H9 (cell line): ENCODE results near the gene KLC1. TPM values are rescaled to one million over a fixed set of nuclear protein-coding genes. Genes with fewer than 3 reads are reported as not detected.

Experiments used
- DNase-seq: peaks from one replicate; pipeline ENCODE4 v3.0.0-alpha.2; 2017
- H2AFZ ChIP-seq: one replicate; pipeline ENCODE4 v1.6.1; 2013; ENCODE audit warnings: mild to moderate bottlenecking, low read length, control low read depth, moderate library complexity
- H2AK5ac ChIP-seq: 2 replicates; pipeline ENCODE4 v1.6.1; 2013; ENCODE audit warnings: low read length, control low read depth, mixed read lengths; ENCODE audit not compliant: insufficient read length
- H2BK120ac ChIP-seq: one replicate; pipeline ENCODE4 v1.6.1; 2013; ENCODE audit warnings: low read depth, mild to moderate bottlenecking, low read length, control low read depth, inconsistent platforms; ENCODE audit not compliant: poor library complexity, severe bottlenecking
- H2BK12ac ChIP-seq: 2 replicates; pipeline ENCODE4 v1.6.1; 2013; ENCODE audit warnings: low read length, control low read depth, mixed read lengths, low read depth; ENCODE audit not compliant: insufficient read length
- H2BK15ac ChIP-seq: 2 replicates; pipeline ENCODE4 v1.6.1; 2013; ENCODE audit warnings: low read depth, low read length, control low read depth
- H2BK20ac ChIP-seq: one replicate; pipeline ENCODE4 v1.6.1; 2013; ENCODE audit warnings: low read depth, mild to moderate bottlenecking, low read length, control low read depth, inconsistent platforms; ENCODE audit not compliant: poor library complexity, severe bottlenecking
- H2BK5ac ChIP-seq: 2 replicates; pipeline ENCODE4 v1.6.1; 2013; ENCODE audit warnings: low read length, control low read depth, mixed read lengths; ENCODE audit not compliant: insufficient read length
- H3K14ac ChIP-seq: 2 replicates; pipeline ENCODE4 v1.6.1; 2013; ENCODE audit warnings: low read length, control low read depth; ENCODE audit not compliant: insufficient read depth
- H3K18ac ChIP-seq: 2 replicates; pipeline ENCODE4 v1.6.1; 2013; ENCODE audit warnings: low read depth, mild to moderate bottlenecking, mixed read lengths, low read length, control low read depth; ENCODE audit not compliant: insufficient read length
- H3K23ac ChIP-seq: 2 replicates; pipeline ENCODE4 v1.6.1; 2013; ENCODE audit warnings: low read length, control low read depth, mixed read lengths, low read depth; ENCODE audit not compliant: insufficient read length
- H3K23me2 ChIP-seq: 2 replicates; pipeline ENCODE4 v1.6.1; 2013; ENCODE audit warnings: low read depth, mild to moderate bottlenecking, mixed read lengths, low read length, control low read depth; ENCODE audit not compliant: insufficient read length, poor library complexity, severe bottlenecking
- H3K27ac ChIP-seq: 2 replicates; pipeline ENCODE4 v1.5.1; 2013; ENCODE audit warnings: low read length, control low read depth, mixed read lengths, low read depth; ENCODE audit not compliant: insufficient read length
- H3K27me3 ChIP-seq: 2 replicates; pipeline ENCODE4 v1.6.1; 2013; ENCODE audit warnings: low read length, control low read depth, inconsistent platforms; ENCODE audit not compliant: insufficient read depth
- H3K4ac ChIP-seq: 2 replicates; pipeline ENCODE4 v1.6.1; 2013; ENCODE audit warnings: low read depth, mild to moderate bottlenecking, control low read depth, inconsistent platforms, low read length, moderate library complexity
- H3K4me1 ChIP-seq: 2 replicates; pipeline ENCODE4 v1.6.1; 2013; ENCODE audit warnings: low read length, control low read depth, inconsistent platforms; ENCODE audit not compliant: insufficient read depth
- H3K4me2 ChIP-seq: 2 replicates; pipeline ENCODE4 v1.6.1; 2013; ENCODE audit warnings: low read length, control low read depth, mixed read lengths; ENCODE audit not compliant: insufficient read length, insufficient read depth
- H3K56ac ChIP-seq: 2 replicates; pipeline ENCODE4 v1.6.1; 2013; ENCODE audit warnings: low read depth, mild to moderate bottlenecking, mixed read lengths, low read length, control low read depth; ENCODE audit not compliant: insufficient read length
- H3K79me1 ChIP-seq: 2 replicates; pipeline ENCODE4 v1.6.1; 2013; ENCODE audit warnings: low read depth, mild to moderate bottlenecking, moderate library complexity, low read length, control low read depth, inconsistent platforms; ENCODE audit not compliant: insufficient read depth, poor library complexity, severe bottlenecking
- H3K79me2 ChIP-seq: 2 replicates; pipeline ENCODE4 v1.6.1; 2013; ENCODE audit warnings: low read length, control low read depth, inconsistent platforms; ENCODE audit not compliant: insufficient read depth
- H3K9ac ChIP-seq: 2 replicates; pipeline ENCODE4 v1.6.1; 2013; ENCODE audit warnings: low read length, control low read depth, mixed read lengths; ENCODE audit not compliant: insufficient read length; ENCODE audit errors: extremely low read depth
- H3K9me3 ChIP-seq: one replicate; pipeline ENCODE4 v1.6.1; 2013; ENCODE audit warnings: low read depth, low read length, inconsistent platforms; ENCODE audit not compliant: control insufficient read depth
- H3T11ph ChIP-seq: one replicate; pipeline ENCODE4 v1.6.1; 2013; ENCODE audit warnings: mild to moderate bottlenecking, low read length, control low read depth, inconsistent platforms
- H4K20me1 ChIP-seq: one replicate; pipeline ENCODE4 v1.6.1; 2013; ENCODE audit not compliant: control insufficient read depth, insufficient read length, insufficient read depth
- H4K5ac ChIP-seq: 2 replicates; pipeline ENCODE4 v1.6.1; 2013; ENCODE audit warnings: low read depth, mild to moderate bottlenecking, mixed read lengths, low read length, control low read depth; ENCODE audit not compliant: insufficient read length
- H4K8ac ChIP-seq: replicated peaks from 2 replicates; pipeline ENCODE4 v1.6.1; 2013; ENCODE audit warnings: low read length, control low read depth, mixed read lengths, low read depth; ENCODE audit not compliant: insufficient read length
- H4K91ac ChIP-seq: 2 replicates; pipeline ENCODE4 v1.6.1; 2013; ENCODE audit warnings: low read depth, mild to moderate bottlenecking, moderate library complexity, mixed read lengths, low read length, control low read depth; ENCODE audit not compliant: insufficient read length
- H3K27ac Mint-ChIP-seq, 3 experiments: 2 replicates in 2 of 3; 3 replicates in 1 of 3; pipeline ENCODE4 v1.8.0; 2020 to 2021; ENCODE audit warnings: mixed read lengths in 3 of 3, mild to moderate bottlenecking in 1 of 3, moderate library complexity in 1 of 3
- H3K27me3 Mint-ChIP-seq: 2 replicates; pipeline ENCODE4 v1.8.0; 2021; ENCODE audit warnings: low read depth, mild to moderate bottlenecking, moderate library complexity, mixed read lengths
- H3K36me3 Mint-ChIP-seq, 3 experiments: 2 replicates in 2 of 3; 3 replicates in 1 of 3; pipeline ENCODE4 v1.8.0; 2020 to 2021; ENCODE audit warnings: low read depth in 3 of 3, mixed read lengths in 3 of 3; ENCODE audit not compliant: insufficient read depth in 1 of 3
- H3K4me1 Mint-ChIP-seq, 2 experiments: 2 replicates each; pipeline ENCODE4 v1.8.0; 2020; ENCODE audit warnings: mixed read lengths in 2 of 2
- H3K4me3 Mint-ChIP-seq, 2 experiments: 2 replicates in 1 of 2; 3 replicates in 1 of 2; pipeline ENCODE4 v1.8.0; 2020 to 2021; ENCODE audit warnings: mild to moderate bottlenecking in 2 of 2, mixed read lengths in 2 of 2, moderate library complexity in 1 of 2
- H3K9me3 Mint-ChIP-seq, 2 experiments: 2 replicates in 1 of 2; 3 replicates in 1 of 2; pipeline ENCODE4 v1.8.0; 2020; ENCODE audit warnings: mild to moderate bottlenecking in 2 of 2, mixed read lengths in 2 of 2, moderate library complexity in 1 of 2
- WGBS: extraction: QIAGEN DNeasy Blood & Tissue Kit; methylation state at CpG from one replicate; pipeline ENCODE4 v1.1.7; 2013; ENCODE audit warnings: missing lambda C conversion rate, low lambda C conversion rate, mixed read lengths; ENCODE audit not compliant: insufficient read length; ENCODE audit errors: extremely low coverage; 5-methylcytosine and 5-hydroxymethylcytosine counted together
- total RNA-seq: library from RNA; stranded (reverse); gene quantifications from 2 replicates; pipeline ENCODE4 v1.2.1, GENCODE V29; 2021
- TF ChIP-seq, protein P1 (sequence below): fragments of 200-600 bp; sonication (generic); conservative IDR thresholded peaks from 3 replicates; pipeline ENCODE4 v1.8.0; 2021; ENCODE audit warnings: antibody characterized with exemption, mild to moderate bottlenecking

KLC1 gene
- total RNA-seq, 1 experiment from 2014 or later = 143 TPM

GRCh38 chr14:103749860-103750259 is 120.8 kb downstream of the KLC1 start:
- Histone ChIP-seq H3K14ac (no peak overlapping the region), H2AFZ (no peak overlapping the region), H2BK20ac (no peak overlapping the region), H2AK5ac (no peak overlapping the region), H3K79me2 (no peaks in the 10 kb centered on the region), H4K5ac (no peak overlapping the region), H2BK5ac (no peak overlapping the region), H4K8ac (no peak overlapping the region), H2BK12ac (no peak overlapping the region), H3K9ac (no peak overlapping the region), H3K9me3 (no peaks in the 10 kb centered on the region), H4K20me1 (no peaks in the 10 kb centered on the region), H3K27ac (no peak overlapping the region), H3K23me2 (no peaks in the 10 kb centered on the region), H3T11ph (no peak overlapping the region), H4K91ac (no peak overlapping the region), H3K4me1 (no peaks in the 10 kb centered on the region), H2BK15ac (no peak overlapping the region), H3K27me3 (no peaks in the 10 kb centered on the region; the same call in 1 of the 2 replicates), H2BK120ac (no peak overlapping the region), H3K56ac (no peak overlapping the region), H3K23ac (no peak overlapping the region), H3K4ac (no peak overlapping the region), H3K79me1 (no peaks in the 10 kb centered on the region), H3K4me2 (no peak overlapping the region), H3K18ac (no peak overlapping the region)
- TF ChIP-seq, protein P1, sequence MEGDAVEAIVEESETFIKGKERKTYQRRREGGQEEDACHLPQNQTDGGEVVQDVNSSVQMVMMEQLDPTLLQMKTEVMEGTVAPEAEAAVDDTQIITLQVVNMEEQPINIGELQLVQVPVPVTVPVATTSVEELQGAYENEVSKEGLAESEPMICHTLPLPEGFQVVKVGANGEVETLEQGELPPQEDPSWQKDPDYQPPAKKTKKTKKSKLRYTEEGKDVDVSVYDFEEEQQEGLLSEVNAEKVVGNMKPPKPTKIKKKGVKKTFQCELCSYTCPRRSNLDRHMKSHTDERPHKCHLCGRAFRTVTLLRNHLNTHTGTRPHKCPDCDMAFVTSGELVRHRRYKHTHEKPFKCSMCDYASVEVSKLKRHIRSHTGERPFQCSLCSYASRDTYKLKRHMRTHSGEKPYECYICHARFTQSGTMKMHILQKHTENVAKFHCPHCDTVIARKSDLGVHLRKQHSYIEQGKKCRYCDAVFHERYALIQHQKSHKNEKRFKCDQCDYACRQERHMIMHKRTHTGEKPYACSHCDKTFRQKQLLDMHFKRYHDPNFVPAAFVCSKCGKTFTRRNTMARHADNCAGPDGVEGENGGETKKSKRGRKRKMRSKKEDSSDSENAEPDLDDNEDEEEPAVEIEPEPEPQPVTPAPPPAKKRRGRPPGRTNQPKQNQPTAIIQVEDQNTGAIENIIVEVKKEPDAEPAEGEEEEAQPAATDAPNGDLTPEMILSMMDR = no peak
- peaks cover 4% of the 10 kb centered on the region in 2 experiments; a peak in 1 of 4 replicates for H3K4me1 Mint-ChIP-seq
- DNase-seq = no peak
- no peak overlapping the region for H3K27ac Mint-ChIP-seq
- peaks cover 0 to 4% (median 0%) of the 10 kb centered on the region in 3 experiments; a peak in 2 of 7 replicates for H3K36me3 Mint-ChIP-seq
- H3K27me3 Mint-ChIP-seq = no peaks in the 10 kb centered on the region
- no peaks in the 10 kb centered on the region for H3K9me3 Mint-ChIP-seq
- H3K4me3 Mint-ChIP-seq = no peak overlapping the region
- WGBS = no CpG with 5 or more reads among the region's 5 CpGs

Other genes with a start within 250 kb of the KLC1 start
- gene MARK3, start 243.8 kb upstream of the KLC1 start, total RNA-seq = 71.3 and 81.9 TPM in 2 replicates
- gene CKB, start 106.4 kb upstream of the KLC1 start, total RNA-seq = 517 and 546 TPM in 2 replicates
- 21.9 and 22.2 TPM in 2 replicates for gene TRMT61A, start 100.0 kb upstream of the KLC1 start, total RNA-seq
- 38.0 and 40.9 TPM in 2 replicates for gene BAG5, start 66.6 kb upstream of the KLC1 start, total RNA-seq
- 43.2 and 45.5 TPM in 2 replicates for gene COA8, start 66.3 kb upstream of the KLC1 start, total RNA-seq
- gene XRCC3, start 86.2 kb downstream of the KLC1 start, total RNA-seq = 42.6 and 45.3 TPM in 2 replicates
- 49.7 and 50.5 TPM in 2 replicates for gene ZFYVE21, start 86.6 kb downstream of the KLC1 start, total RNA-seq
- 6.0 and 8.5 TPM in 2 replicates for gene PPP1R13B, start 218.4 kb downstream of the KLC1 start, total RNA-seq